Type B pancreatic cell (in vitro differentiated cells): ENCODE results near the gene AMBN. TPM values are rescaled to one million over a fixed set of nuclear protein-coding genes. Genes with fewer than 3 reads are reported as not detected.

Source experiments
- DNase-seq: peaks from one replicate; pipeline ENCODE4 v3.0.0; 2021; ENCODE audit warnings: mixed read lengths; ENCODE audit not compliant: unreplicated experiment; ENCODE audit errors: extremely low spot score
- H3K27ac Mint-ChIP-seq: 2 replicates; pipeline ENCODE4 v1.8.0; 2021; ENCODE audit warnings: mild to moderate bottlenecking, mixed read lengths
- H3K27me3 Mint-ChIP-seq: 2 replicates; pipeline ENCODE4 v1.8.0; 2021; ENCODE audit warnings: mixed read lengths
- H3K36me3 Mint-ChIP-seq: 2 replicates; pipeline ENCODE4 v1.8.0; 2021; ENCODE audit warnings: mixed read lengths
- H3K4me1 Mint-ChIP-seq: one replicate; pipeline ENCODE4 v1.8.0; 2021; ENCODE audit warnings: mixed read lengths; ENCODE audit not compliant: unreplicated experiment
- H3K4me3 Mint-ChIP-seq: 2 replicates; pipeline ENCODE4 v1.8.0; 2021; ENCODE audit warnings: mild to moderate bottlenecking, mixed read lengths
- H3K9me3 Mint-ChIP-seq: 2 replicates; pipeline ENCODE4 v1.8.0; 2021; ENCODE audit warnings: mixed read lengths
- CTCF ChIP-seq: fragments of 200-600 bp; sonication (generic); conservative IDR thresholded peaks from 2 replicates; pipeline ENCODE4 v1.5.0; 2021; ENCODE audit warnings: antibody characterized with exemption, mild to moderate bottlenecking
- total RNA-seq: library from RNA; stranded (reverse); gene quantifications from 2 replicates; pipeline ENCODE4 v1.2.1, GENCODE V29; 2021; ENCODE audit warnings: low replicate concordance

The AMBN gene
- total RNA-seq, 1 donor from 2014 or later, result 0.94 TPM

- DNase-seq, result no peak
- peaks cover 2% of the 10 kb centered on the region for H3K9me3 Mint-ChIP-seq
- H3K36me3 Mint-ChIP-seq, result no peaks in the 10 kb centered on the region
- H3K27me3 Mint-ChIP-seq, result peaks cover 10% of the 10 kb centered on the region
- no peak overlapping the region for H3K4me3 Mint-ChIP-seq
- no peak overlapping the region for H3K27ac Mint-ChIP-seq
- peaks cover 17% of the 10 kb centered on the region for H3K4me1 Mint-ChIP-seq
- TF ChIP-seq CTCF, result no peak
Observed at GRCh38 chr4:70613306-70614183, 21.5 kb downstream of the AMBN start.

- TF ChIP-seq CTCF, result no peak
- H3K4me3 Mint-ChIP-seq, result no peak overlapping the region
- H3K9me3 Mint-ChIP-seq, result peaks cover 7% of the 10 kb centered on the region
- peaks cover 10% of the 10 kb centered on the region for H3K27me3 Mint-ChIP-seq
- peaks cover 17% of the 10 kb centered on the region for H3K4me1 Mint-ChIP-seq
- no peak overlapping the region for H3K27ac Mint-ChIP-seq
- no peak for DNase-seq
- no peaks in the 10 kb centered on the region for H3K36me3 Mint-ChIP-seq
Observed at GRCh38 chr4:70614184-70614555, 22.1 kb downstream of the AMBN start.

- Mint-ChIP-seq H3K27ac (no peak overlapping the region), H3K9me3 (peaks cover 10% of the 10 kb centered on the region), H3K27me3 (peaks cover 7% of the 10 kb centered on the region), H3K4me1 (peaks cover under 1% of the 10 kb centered on the region), H3K36me3 (no peaks in the 10 kb centered on the region), H3K4me3 (no peak overlapping the region)
- DNase-seq, result no peak
- TF ChIP-seq CTCF, result no peak
Observed at GRCh38 chr4:70619288-70619687, 27.2 kb downstream of the AMBN start.

- TF ChIP-seq CTCF, result no peak
- H3K4me3 Mint-ChIP-seq, result no peak overlapping the region
- H3K9me3 Mint-ChIP-seq, result peaks cover 10% of the 10 kb centered on the region
- H3K27ac Mint-ChIP-seq, result no peak overlapping the region
- no peak for DNase-seq
- no peaks in the 10 kb centered on the region for H3K36me3 Mint-ChIP-seq
- peaks cover 7% of the 10 kb centered on the region for H3K27me3 Mint-ChIP-seq
- no peaks in the 10 kb centered on the region for H3K4me1 Mint-ChIP-seq
Observed at GRCh38 chr4:70619778-70620177, 27.7 kb downstream of the AMBN start.

- no peak overlapping the region for H3K27ac Mint-ChIP-seq
- H3K27me3 Mint-ChIP-seq, result no peaks in the 10 kb centered on the region
- H3K9me3 Mint-ChIP-seq, result peaks cover 10% of the 10 kb centered on the region
- no peak for TF ChIP-seq CTCF
- DNase-seq, result no peak
- no peak overlapping the region for H3K4me3 Mint-ChIP-seq
- H3K36me3 Mint-ChIP-seq, result no peaks in the 10 kb centered on the region
- H3K4me1 Mint-ChIP-seq, result no peaks in the 10 kb centered on the region
Observed at GRCh38 chr4:70623323-70623722, 31.3 kb downstream of the AMBN start.
